Measurements from ENCODE around the gene LANCL2. TPM values are rescaled to one million over a fixed set of nuclear protein-coding genes. Genes with fewer than 3 reads are reported as not detected.

LANCL2 gene
- polyA plus RNA-seq, 1 experiment: 26.8 TPM

DNA sequence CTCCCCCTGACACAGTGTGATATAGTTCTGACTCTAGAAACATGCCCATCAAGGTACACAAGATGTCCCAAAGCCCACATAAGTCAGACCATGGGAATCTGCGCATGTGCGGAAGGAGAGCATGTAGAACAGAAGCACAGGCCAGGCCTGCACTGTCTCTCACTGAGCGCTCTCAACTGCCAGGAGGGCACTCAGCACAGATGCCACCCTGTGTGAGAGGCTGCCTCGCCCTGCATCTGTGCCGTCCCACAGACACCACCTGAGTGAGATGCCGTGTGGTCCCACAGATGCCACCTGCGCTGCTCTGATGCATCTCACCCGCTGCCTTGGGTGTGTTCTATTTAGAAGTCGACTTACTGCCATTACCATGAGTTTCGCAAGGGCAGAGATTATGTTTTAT is 108.8 kb downstream of the LANCL2 start:
- Histone ChIP-seq H3K27me3 (ENCODE audit: control insufficient read depth, insufficient read depth, low read length) (no peaks in the 10 kb centered on the region), H3K36me3 (ENCODE audit: control insufficient read depth, insufficient read depth, low read length) (peaks cover 2% of the 10 kb centered on the region; the same call in 1 of the 2 replicates), H3K4me3 (ENCODE audit: low read depth, low read length) (no peak overlapping the region)
- ChIA-PET CTCF (no interaction called here), POLR2A (no interaction called here)
- TF ChIP-seq, protein P1, sequence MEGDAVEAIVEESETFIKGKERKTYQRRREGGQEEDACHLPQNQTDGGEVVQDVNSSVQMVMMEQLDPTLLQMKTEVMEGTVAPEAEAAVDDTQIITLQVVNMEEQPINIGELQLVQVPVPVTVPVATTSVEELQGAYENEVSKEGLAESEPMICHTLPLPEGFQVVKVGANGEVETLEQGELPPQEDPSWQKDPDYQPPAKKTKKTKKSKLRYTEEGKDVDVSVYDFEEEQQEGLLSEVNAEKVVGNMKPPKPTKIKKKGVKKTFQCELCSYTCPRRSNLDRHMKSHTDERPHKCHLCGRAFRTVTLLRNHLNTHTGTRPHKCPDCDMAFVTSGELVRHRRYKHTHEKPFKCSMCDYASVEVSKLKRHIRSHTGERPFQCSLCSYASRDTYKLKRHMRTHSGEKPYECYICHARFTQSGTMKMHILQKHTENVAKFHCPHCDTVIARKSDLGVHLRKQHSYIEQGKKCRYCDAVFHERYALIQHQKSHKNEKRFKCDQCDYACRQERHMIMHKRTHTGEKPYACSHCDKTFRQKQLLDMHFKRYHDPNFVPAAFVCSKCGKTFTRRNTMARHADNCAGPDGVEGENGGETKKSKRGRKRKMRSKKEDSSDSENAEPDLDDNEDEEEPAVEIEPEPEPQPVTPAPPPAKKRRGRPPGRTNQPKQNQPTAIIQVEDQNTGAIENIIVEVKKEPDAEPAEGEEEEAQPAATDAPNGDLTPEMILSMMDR (IDR thresholded peaks at IDR 0.05; ENCODE audit: insufficient read depth, low read depth, low read length): no peak
- no peak for DNase-seq (ENCODE audit: low read depth)

DNA sequence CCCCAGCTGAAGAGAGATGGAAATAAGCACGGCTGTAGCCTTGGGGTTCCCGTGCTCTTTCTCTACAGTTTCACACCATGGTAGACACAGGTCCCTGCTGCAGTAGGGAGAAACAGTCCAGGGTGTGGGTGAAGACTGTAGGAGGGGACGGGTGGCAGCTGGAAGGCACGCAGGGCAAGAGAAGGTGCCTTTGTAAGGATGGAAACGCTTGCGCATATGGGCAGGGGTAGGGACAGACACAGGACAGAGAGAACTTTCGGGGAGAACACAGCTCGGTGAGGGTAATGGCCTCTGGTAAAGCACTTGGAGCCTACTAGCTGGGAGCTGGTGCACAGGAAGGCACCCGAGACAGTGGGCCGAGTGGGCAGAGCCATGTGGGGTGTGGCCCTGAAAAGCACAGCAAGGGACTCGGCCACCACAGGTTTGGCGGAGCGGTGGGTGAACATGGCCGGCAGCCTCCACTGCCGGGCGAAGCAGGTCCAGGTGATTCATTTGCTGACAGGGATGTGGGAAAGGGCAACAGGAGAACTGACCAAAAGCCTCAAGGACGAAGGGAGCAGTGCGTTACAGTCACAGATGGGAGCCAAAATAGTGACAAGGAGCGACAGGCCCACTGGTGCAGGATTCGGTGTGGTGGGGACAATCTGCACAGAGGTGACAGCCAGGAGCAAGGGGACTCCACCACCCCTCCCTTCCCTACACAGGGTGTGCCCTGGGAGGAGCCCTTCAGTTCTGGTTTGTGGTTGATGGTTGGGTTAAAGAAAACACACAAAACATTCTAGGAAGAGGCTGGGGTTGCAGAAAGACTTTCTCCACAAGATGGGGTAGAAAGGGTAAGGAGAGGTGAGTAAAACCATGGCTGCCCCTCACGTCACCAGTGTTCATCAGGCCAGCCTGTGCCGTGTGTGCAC is 110.1 kb downstream of the LANCL2 start:
- ChIA-PET POLR2A (no interaction called here), CTCF (interaction anchor here (0.9 kb wide), 1 partner anchor 8 kb away, joined by 3 read pairs; no protein-coding TSS in a partner anchor)

DNA sequence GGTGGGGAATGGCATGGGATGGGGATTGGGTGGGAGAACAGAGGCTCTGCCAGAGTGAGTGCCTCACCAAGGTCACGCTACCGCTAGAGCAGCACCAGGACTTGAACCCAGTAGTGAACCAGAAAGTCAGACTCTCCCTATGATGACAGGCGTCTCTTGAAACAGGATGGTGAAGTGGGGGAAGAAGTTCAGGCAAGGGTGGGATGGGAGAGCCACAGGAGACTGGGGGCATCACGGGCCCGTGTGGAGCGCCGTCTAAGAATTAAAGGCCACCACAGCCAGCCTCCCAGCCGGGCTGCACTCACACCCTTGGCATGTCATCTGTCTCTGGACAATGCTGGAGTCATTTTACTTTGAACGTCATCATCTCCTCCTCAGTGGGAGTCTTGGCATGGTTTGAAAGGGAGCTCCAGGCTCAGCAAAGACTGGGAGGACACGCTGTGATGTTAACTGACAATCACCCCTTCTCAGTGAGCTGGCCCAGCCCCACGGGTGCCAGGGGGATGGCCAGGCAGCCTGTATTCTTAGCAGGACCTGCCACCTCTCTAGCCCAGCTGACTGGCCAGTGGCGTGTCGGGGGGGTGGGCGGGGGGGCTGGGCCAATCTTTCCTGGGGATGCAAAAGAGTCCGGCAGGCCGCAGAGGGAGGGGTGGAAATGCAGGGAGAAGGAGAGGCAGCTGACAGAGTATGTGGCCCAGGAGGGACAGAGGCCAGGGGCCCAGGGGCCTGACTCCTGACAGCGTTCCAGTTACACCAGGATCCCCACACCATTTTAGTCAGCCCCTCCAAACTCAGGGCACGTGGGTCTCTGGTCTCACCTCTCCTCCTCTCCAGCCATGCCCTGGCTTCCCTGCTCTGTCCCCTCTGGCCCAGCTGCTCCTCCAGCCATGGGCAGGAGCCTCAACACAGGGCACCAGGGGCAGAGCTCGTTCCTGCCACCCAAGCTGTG is 111.0 kb downstream of the LANCL2 start:
- Histone ChIP-seq H3K4me3 (ENCODE audit: low read depth, low read length) (no peak overlapping the region), H3K27me3 (ENCODE audit: control insufficient read depth, insufficient read depth, low read length) (no peaks in the 10 kb centered on the region), H3K36me3 (ENCODE audit: control insufficient read depth, insufficient read depth, low read length) (peaks cover 5% of the 10 kb centered on the region; the same call in 1 of the 2 replicates)
- TF ChIP-seq, protein P1 (IDR thresholded peaks at IDR 0.05; ENCODE audit: insufficient read depth, low read depth, low read length): no peak
- no peak for DNase-seq (ENCODE audit: low read depth)
- ChIA-PET CTCF (interaction anchor here (0.9 kb wide), 1 partner anchor 9 kb away, joined by 3 read pairs; no protein-coding TSS in a partner anchor), POLR2A (interaction anchor here (0.6 kb wide), 1 partner anchor 32 kb away, joined by 12 read pairs; no protein-coding TSS in a partner anchor)

More for the DNA sequence above, 110.1 kb downstream of the LANCL2 start:
- H3K27me3 ChIP-seq (ENCODE audit: control insufficient read depth, insufficient read depth, low read length): no peaks in the 10 kb centered on the region
- TF ChIP-seq, protein P1 (IDR thresholded peaks at IDR 0.05; ENCODE audit: insufficient read depth, low read depth, low read length): no peak
- H3K36me3 ChIP-seq (ENCODE audit: control insufficient read depth, insufficient read depth, low read length): peaks cover 2% of the 10 kb centered on the region; the same call in 1 of the 2 replicates
- no peak for DNase-seq (ENCODE audit: low read depth)
- no peak overlapping the region for H3K4me3 ChIP-seq (ENCODE audit: low read depth, low read length)

GRCh38 chr7:55476852-55477780 is 112.0 kb downstream of the LANCL2 start:
- ChIA-PET POLR2A (no interaction called here), CTCF (no interaction called here)
- DNase-seq (ENCODE audit: low read depth): no peak
- Histone ChIP-seq H3K4me3 (ENCODE audit: low read depth, low read length) (no peak overlapping the region), H3K36me3 (ENCODE audit: control insufficient read depth, insufficient read depth, low read length) (peaks cover 5% of the 10 kb centered on the region; the same call in 1 of the 2 replicates), H3K27me3 (ENCODE audit: control insufficient read depth, insufficient read depth, low read length) (no peaks in the 10 kb centered on the region)
- TF ChIP-seq, protein P1 (IDR thresholded peaks at IDR 0.05; ENCODE audit: insufficient read depth, low read depth, low read length): no peak
